Epithelial cell of esophagus (primary cell): ENCODE data around the gene CARD11.

Experiments used
- DNase-seq: peaks from one replicate; pipeline ENCODE4 v3.0.0; 2010; ENCODE audit warnings: low read depth
- H3K4me3 ChIP-seq: 2 replicates; pipeline ENCODE4 v1.5.1; 2011; ENCODE audit warnings: mild to moderate bottlenecking, low read length, control low read depth
- TF ChIP-seq, protein P1 (sequence below): IDR thresholded peaks from 2 replicates; pipeline ENCODE4 v1.5.1; 2011; ENCODE audit warnings: low read depth, mild to moderate bottlenecking, low read length, control low read depth, inconsistent platforms; ENCODE audit not compliant: insufficient read depth; ENCODE audit errors: missing control alignments

Gene CARD11

GRCh38 chr7:3082386-3082785 is 38.7 kb upstream of the CARD11 start:
- TF ChIP-seq, protein P1, sequence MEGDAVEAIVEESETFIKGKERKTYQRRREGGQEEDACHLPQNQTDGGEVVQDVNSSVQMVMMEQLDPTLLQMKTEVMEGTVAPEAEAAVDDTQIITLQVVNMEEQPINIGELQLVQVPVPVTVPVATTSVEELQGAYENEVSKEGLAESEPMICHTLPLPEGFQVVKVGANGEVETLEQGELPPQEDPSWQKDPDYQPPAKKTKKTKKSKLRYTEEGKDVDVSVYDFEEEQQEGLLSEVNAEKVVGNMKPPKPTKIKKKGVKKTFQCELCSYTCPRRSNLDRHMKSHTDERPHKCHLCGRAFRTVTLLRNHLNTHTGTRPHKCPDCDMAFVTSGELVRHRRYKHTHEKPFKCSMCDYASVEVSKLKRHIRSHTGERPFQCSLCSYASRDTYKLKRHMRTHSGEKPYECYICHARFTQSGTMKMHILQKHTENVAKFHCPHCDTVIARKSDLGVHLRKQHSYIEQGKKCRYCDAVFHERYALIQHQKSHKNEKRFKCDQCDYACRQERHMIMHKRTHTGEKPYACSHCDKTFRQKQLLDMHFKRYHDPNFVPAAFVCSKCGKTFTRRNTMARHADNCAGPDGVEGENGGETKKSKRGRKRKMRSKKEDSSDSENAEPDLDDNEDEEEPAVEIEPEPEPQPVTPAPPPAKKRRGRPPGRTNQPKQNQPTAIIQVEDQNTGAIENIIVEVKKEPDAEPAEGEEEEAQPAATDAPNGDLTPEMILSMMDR: no peak
- no peak overlapping the region for H3K4me3 ChIP-seq
- no peak for DNase-seq

DNA sequence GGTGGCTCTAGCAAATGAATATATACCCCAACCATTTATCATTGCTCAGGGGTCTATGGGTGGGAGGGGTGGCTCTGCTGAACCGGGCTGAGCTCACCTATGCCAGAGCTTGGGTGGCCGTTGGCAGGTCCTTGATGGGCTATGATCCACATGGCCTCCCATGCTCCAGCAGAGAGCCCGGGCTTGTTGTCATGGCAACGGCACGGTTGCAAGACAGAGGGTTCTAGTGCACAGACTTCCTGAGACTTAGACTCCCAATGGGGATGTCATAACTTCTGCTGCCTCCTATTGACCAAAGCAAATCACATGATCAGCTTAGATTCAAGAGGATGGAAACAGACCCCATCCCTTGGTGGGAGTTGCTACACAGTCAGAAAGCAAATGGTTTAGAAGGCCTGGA is 36.4 kb upstream of the CARD11 start:
- DNase-seq: no peak
- TF ChIP-seq, protein P1: no peak
- no peak overlapping the region for H3K4me3 ChIP-seq

DNA sequence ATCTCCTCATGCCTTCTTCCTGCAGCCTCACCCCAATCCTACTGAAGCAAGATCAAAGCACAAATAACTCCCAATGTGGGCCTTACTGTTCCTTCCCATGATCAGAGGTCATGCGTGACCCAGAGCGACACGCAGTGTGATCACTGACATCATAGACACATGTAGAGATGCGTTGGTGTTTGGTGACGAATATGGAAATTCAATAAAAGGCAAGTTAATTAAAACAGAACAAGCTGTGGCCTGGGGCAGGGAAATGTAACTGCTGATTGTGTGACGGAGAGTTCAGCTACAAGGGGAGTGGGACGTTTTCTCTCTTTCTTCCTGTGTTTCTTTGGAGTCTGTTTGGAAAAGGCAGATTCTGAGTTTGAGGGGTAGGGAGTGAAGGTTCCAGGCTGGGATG is 34.8 kb upstream of the CARD11 start:
- TF ChIP-seq, protein P1: no peak
- DNase-seq: no peak

DNA sequence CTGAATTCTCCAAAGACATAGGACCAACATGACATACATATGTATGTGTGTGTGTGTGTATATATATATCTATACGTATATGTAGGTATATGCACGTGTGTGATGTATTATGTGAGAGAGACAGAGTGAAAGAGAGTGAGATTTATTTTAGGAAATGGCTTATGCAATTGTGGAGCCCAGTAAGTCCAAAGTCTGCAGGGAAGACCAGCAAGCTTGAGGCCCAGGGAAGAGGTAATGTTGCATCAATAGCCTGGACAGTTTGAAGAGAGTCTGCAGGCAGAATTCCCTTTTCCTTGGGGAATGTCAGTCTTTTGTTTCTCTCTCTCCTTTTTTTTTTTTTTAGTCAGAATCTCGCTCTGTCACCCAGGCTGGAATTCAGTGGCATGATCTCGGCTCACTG is 33.0 kb upstream of the CARD11 start:
- no peak overlapping the region for H3K4me3 ChIP-seq
- TF ChIP-seq, protein P1: no peak
- DNase-seq: no peak

More for the DNA sequence above, 34.8 kb upstream of the CARD11 start:
- no peak overlapping the region for H3K4me3 ChIP-seq

- DNase-seq: no peak
- TF ChIP-seq, protein P1: no peak
- H3K4me3 ChIP-seq: no peak overlapping the region
These were observed 32.5 kb upstream of the CARD11 start for GRCh38 chr7:3076163-3076562.

DNA sequence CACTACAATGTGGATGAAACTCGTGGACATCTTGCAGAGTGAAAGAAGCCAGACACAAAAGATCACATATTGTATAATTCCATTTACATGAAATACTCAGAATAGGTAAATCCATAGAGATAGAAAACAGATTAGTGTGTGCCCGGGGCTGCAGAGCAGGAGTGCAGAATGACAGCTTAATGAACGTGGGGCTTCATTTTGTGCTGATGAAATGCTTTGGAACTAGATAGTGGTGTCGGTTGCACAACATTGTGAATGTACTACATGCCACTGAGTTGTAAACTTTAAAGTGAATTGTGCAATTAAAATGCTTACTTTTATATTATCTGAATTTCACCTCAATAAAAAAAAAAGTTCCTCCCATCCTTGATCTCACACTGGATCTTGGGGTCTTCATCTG is 31.8 kb upstream of the CARD11 start:
- no peak for DNase-seq
- TF ChIP-seq, protein P1: no peak
- H3K4me3 ChIP-seq: no peak overlapping the region

GRCh38 chr7:3074459-3074821 is 30.8 kb upstream of the CARD11 start:
- DNase-seq: no peak
- TF ChIP-seq, protein P1: no peak
- H3K4me3 ChIP-seq: no peak overlapping the region
